ENCODE data around the gene ARID5B.

The ARID5B gene

GRCh38 chr10:62046522-62047227 lies 145.2 kb downstream of the ARID5B start:
- DNase-seq (ENCODE audit: low read depth): peak; percentile 90
- H3K4me3 ChIP-seq (replicated peaks; ENCODE audit: low read depth, low read length): no peak overlapping the region
- TF ChIP-seq, protein P1, sequence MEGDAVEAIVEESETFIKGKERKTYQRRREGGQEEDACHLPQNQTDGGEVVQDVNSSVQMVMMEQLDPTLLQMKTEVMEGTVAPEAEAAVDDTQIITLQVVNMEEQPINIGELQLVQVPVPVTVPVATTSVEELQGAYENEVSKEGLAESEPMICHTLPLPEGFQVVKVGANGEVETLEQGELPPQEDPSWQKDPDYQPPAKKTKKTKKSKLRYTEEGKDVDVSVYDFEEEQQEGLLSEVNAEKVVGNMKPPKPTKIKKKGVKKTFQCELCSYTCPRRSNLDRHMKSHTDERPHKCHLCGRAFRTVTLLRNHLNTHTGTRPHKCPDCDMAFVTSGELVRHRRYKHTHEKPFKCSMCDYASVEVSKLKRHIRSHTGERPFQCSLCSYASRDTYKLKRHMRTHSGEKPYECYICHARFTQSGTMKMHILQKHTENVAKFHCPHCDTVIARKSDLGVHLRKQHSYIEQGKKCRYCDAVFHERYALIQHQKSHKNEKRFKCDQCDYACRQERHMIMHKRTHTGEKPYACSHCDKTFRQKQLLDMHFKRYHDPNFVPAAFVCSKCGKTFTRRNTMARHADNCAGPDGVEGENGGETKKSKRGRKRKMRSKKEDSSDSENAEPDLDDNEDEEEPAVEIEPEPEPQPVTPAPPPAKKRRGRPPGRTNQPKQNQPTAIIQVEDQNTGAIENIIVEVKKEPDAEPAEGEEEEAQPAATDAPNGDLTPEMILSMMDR (IDR thresholded peaks at IDR 0.05; ENCODE audit: low read length, missing control alignments): no peak

GRCh38 chr10:62047228-62047892 lies 145.9 kb downstream of the ARID5B start:
- peak; percentile 53 for DNase-seq (ENCODE audit: low read depth)
- no peak overlapping the region for H3K4me3 ChIP-seq (replicated peaks; ENCODE audit: low read depth, low read length)
- TF ChIP-seq, protein P1 (IDR thresholded peaks at IDR 0.05; ENCODE audit: low read length, missing control alignments): no peak

- no peak overlapping the region for H3K4me3 ChIP-seq (replicated peaks; ENCODE audit: low read depth, low read length)
- TF ChIP-seq, protein P1 (IDR thresholded peaks at IDR 0.05; ENCODE audit: low read length, missing control alignments): no peak
- peak; percentile 62 for DNase-seq (ENCODE audit: low read depth)
Measured at GRCh38 chr10:62047960-62048383, 146.5 kb downstream of the ARID5B start.

- DNase-seq (ENCODE audit: low read depth): no peak
- peak overlapping the region; percentile 88 for H3K4me3 ChIP-seq (replicated peaks; ENCODE audit: low read depth, low read length)
Measured at GRCh38 chr10:62048470-62048869, 147.0 kb downstream of the ARID5B start.

DNA sequence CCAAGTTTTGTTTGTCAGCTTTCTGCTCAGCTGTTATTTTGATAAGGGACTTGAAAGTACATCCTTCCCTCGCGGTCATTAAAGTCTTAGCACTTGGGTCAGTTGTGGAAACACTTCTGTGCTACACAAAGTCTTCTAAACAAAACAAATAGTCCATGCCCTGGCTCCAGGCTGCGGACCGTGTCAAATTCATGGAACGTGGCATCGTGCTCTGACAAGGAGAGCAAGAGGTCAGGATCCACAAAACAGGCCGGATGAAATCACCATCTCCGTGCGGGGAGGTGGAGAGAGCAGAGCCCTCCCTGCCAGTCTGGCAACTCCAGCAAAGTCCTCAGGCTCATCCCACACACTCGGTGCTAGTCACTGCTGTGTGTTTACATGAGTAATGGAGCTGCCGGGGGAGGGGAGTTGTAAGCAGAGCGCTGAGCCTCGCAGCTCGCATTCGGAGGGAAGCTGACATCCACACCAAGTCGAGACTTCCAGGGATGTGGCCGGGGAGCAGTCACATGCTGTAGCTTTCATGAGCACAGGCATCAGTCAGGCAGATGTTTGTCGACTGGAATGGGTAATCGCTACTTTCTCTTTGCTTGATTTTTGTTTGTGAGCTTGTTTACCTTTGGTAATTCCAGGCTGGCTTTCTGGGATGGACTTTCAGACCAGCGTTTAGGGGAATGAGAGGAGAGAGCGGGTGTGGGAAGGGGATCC lies 147.6 kb downstream of the ARID5B start:
- TF ChIP-seq, protein P1 (IDR thresholded peaks at IDR 0.05; ENCODE audit: low read length, missing control alignments): no peak
- H3K4me3 ChIP-seq (replicated peaks; ENCODE audit: low read depth, low read length): peak overlapping the region; percentile 88
- peak; percentile 99 for DNase-seq (ENCODE audit: low read depth)

More at GRCh38 chr10:62048470-62048869, 147.0 kb downstream of the ARID5B start:
- TF ChIP-seq, protein P1 (IDR thresholded peaks at IDR 0.05; ENCODE audit: low read length, missing control alignments): no peak

DNA sequence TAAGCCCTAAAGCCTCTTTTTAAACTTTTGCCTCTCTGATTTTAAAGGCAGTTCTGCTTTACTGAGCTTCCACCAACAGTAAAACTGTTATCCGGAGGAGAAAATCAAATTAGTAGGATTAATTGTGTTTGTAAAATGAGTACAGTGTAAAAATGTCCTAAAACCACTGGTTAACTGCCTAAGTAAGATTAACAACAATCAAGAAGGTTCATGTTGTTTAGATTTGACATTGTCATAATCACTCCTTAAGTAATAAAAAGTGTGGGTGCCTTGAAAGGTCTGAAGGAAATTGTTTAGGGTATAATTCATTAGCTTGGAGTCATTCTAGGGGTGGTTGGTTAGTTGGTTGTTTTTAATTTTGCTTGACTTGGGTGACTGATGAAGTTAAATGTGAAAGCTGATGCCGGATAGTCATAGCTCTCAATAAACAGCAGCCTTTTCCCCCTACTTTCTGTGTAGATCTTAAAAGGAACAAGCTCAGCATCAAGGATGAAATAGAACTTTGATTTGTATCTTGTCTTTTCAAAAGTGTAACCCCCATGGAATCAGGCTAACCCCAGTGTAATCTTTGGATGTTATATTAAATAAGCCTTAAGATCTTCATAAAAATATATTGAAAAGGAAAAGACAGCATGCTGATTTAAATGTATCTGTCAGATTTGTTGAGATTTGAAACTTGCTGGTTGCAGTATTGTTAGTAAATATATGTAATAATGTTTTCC lies 148.3 kb downstream of the ARID5B start:
- peak; percentile 45 for DNase-seq (ENCODE audit: low read depth)
- H3K4me3 ChIP-seq (replicated peaks; ENCODE audit: low read depth, low read length): peak overlapping the region; percentile 88

More for the DNA sequence above, 148.3 kb downstream of the ARID5B start:
- TF ChIP-seq, protein P1 (IDR thresholded peaks at IDR 0.05; ENCODE audit: low read length, missing control alignments): no peak
